Stimulated activated CD8-positive, alpha-beta memory T cell treated with anti-CD3 and anti-CD28 coated beads, Interleukin-15, amount 100 ng/mL, for 1 hour (primary cell): ENCODE measurements around the gene CCL22.
"Not testable (repeated sequence)": the region's sequence is repeated elsewhere in the genome, so short reads cannot be mapped to it uniquely, and the experiment has no call there.

ENCODE experiments used
- DNase-seq: peaks from one replicate; pipeline ENCODE4 v3.0.0-alpha.2; 2020; ENCODE audit warnings: low read depth

CCL22 gene, protein sequence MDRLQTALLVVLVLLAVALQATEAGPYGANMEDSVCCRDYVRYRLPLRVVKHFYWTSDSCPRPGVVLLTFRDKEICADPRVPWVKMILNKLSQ

DNA sequence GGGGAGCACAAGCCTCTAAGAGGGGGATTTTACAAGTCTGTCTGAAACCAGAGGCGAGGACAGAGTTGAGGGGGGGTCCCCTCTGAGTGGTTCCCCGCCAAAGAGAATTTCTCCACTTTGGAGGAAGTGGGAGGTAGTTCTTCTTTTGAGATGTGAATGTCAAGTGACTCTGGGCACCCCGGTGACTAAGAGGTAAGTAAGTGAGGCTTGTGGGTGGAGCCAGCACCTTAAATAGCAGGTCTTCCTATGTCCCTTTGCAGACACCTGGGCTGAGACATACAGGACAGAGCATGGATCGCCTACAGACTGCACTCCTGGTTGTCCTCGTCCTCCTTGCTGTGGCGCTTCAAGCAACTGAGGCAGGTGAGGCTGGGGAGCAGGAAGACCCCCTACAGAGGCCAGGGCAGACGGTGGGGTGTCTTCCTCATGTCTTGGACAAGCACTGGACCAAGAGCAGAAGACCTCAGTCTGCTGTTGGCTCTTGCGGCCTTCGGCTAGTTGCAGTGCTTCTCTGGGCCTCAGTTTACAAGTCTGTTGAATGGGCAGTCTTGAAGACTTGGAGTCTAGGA is at the start of gene CCL22:
Gene CCL22, plus strand, starts transcription at position 257 of the 569 bp plus-strand sequence. Its CDS starts 34 bp downstream, at position 291.
- DNase-seq, result no peak

DNA sequence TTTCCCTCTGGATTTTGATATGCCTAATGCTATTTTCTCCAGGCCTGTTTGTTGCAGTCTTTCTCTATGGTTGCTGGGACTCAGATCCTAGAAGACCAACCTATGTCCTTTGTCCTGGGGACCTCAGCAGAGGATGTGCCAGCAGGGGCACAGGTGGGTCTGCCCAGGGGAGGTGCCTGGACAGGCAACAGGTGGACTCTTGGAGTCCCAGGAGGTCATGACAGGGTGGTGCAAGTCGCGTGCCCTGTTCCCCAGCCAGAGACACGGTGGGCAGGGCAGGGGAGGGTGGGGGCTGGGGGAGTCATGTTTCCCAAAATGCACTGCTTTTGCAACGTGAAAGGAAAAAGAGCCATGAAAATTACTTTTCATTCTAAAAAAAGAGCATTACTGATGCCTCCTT is 47.8 kb upstream of the CCL22 start:
- no peak for DNase-seq

DNA sequence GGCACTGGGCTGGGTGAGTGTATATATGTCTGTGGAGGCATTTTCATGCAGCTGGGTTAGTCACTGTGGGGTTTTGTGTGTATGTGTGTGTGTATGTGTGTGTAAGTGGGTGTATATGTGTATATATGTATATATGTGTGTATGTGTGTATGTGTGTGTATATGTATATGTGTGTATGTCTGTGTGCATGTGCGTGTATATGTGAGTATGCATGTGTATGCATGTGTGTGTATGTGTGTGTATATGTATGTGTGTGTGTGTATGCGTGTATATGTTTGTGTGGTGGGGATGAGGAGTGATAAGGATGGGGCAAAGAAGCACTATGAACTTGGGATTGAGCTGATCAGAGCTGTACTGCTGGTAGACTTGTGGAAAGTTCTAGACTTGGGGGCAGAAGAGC is 45.1 kb upstream of the CCL22 start:
- no peak for DNase-seq

DNA sequence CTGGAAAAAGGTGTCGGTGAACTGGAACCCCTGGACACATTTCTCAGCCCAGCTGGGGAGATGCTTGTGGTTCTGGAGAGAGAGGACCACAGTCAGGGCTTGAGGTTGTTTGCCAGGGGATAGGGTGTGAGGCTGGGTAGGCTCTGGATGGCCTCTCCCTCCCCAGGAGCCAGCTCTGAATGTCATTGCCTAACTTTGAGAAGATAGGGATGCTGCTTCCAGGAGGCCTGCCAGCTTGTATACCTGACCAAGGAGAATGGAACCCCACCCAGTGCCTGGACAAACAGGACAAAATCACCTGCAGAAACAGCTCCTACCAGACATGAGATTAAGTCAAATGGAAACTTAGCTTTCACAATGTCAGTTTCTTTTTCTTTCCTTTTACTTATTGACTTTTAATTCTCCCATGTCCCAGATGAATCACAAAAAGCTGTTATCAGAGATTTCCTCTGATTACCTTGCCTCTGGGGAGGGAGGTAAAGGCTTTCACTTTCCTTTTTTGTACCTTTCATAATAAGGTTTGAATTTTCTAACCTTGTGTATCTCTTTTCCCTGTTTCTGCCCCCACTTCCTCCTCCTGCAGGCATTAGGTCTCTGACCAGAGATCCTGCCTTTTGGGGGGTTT is 44.3 kb upstream of the CCL22 start:
- DNase-seq, result no peak

DNA sequence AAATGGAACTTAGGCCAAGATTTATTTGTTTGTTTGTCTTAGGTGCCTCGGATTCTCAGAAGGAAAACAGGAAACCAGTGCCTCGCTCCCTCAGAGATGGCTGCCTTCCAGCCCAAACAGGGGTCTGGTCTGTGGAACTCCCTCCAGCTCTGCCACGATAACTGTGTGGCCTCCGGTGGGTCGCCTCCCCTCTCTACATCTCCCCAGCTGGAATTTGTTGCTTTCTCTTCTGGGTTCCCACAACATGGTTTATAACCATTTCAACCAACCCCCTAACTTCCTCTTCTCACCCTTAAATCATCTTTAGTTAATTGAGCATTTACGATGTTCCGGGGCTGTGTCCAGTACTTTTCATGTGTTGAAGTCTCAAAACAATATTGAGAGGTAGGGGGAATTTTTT is 43.2 kb upstream of the CCL22 start:
- DNase-seq, result no peak

DNA sequence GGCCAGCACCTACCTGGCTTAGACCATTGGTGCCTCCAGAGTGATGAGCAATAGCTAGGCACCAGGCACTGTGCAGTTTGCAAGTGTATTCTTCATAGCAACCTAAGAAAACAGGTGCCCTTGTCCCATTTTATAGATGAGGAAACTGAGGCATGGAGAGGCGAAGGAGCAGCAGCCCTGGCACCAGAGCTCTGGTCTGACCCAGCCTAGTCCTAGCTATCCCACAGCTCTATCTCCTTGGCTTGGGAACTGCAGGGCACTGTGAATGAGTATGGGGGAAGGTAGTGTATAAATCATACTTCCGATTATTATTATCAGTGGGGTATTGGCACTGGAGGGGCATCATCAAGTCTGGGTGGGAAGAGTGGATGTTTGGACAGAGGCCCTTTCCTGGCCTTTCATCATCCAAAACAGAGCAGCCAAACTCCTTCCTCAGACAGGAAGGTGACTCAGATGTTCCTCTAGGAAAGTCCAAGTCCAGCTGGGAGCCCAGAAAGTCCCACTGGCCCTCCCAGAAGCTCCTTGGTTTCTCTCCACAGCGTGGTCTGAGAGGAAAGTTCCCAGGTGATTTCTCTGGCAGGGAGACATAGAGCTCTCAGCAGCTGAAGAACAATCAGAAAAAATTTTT is 42.1 kb upstream of the CCL22 start:
- no peak for DNase-seq

DNA sequence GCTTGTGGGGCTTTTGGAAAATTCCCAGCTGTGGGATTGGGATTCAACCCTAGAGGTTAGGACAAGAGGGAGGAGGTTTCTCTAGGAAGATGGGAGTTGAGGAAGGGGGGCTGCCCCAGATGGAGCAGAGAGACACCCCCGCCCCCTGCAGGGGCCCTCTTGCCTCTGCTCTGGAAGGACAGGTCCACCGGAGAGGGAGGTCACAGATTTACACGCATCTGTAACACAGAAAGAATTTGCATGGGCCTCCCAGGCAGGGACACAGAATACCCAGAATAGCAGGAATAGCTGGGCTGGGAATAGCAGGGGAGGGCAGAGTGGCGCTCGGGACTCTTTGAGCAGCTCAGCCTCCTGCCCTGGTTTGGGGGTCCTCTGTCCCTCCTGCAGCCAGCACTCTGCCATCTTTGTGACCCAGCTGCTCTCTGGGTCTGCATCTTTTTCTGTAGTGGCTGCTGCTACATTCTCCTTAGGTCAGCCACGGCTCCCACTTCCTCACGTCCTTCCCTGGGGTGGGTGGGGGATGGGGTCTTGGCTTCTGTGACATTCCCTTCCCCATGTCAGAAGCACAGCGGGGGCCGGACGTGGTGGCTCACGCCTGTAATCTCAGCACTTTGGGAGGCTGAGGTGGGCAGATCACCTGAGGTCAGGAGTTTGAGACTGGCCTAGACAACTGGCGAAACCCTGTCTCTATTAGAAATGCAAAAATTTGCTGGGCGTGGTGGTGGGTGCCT is 40.2 kb upstream of the CCL22 start:
- no peak for DNase-seq

DNA sequence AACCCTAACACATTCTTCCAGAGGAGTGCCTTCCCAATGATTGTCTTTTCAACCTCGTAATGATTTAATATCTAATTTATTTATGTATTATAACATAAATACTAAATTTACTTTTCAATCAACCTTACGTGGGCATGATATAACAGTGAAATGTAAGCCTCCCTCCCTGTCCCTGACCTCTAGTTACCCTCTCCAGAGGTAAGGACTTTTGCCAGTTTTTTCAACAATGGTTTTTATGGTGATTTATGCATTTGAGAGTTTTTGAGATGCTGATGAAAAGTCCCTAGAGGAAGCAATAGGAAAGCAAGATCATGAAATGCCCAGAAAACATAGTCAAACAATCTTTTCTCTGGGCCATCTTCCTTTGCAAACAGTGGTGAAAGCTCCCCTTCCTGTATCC is 38.9 kb upstream of the CCL22 start:
- no peak for DNase-seq

DNA sequence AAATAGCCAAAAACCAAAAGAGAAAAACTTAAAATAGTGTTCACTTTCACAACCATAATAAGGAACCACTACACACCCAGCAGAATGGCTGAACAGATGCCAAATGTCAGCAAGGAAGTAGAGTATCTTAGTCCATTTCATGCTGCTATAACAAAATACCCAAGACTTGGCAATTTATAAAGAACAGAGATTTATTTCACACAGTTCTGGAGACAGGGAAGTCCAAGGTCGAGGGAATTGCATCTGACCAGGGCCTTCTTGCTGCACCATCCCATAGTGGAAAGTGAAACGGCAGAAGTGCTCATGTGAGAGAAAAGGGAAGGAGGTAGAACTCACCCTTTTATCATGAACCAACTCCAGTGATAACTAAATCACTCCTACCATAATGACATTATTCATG is 33.8 kb upstream of the CCL22 start:
- DNase-seq, result no peak

DNA sequence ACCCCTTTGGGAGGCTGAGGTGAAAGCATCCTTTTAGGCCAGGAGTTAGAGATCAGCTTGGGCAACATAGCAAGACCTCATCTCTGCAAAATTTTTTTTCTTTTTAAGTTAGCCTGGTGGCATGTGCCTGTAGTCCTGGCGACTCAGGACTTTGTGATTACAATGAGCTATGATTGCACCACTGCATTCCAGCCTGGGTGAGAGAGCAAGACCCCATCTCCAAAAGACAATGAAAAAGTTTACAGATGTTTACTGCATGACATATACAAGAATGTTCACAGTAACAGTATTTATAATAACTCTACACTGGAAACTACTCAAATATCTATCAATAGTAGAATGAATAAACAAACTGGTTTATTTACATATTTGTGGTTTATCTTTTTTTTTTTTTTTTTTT is 33.1 kb upstream of the CCL22 start:
- DNase-seq, result no peak

DNA sequence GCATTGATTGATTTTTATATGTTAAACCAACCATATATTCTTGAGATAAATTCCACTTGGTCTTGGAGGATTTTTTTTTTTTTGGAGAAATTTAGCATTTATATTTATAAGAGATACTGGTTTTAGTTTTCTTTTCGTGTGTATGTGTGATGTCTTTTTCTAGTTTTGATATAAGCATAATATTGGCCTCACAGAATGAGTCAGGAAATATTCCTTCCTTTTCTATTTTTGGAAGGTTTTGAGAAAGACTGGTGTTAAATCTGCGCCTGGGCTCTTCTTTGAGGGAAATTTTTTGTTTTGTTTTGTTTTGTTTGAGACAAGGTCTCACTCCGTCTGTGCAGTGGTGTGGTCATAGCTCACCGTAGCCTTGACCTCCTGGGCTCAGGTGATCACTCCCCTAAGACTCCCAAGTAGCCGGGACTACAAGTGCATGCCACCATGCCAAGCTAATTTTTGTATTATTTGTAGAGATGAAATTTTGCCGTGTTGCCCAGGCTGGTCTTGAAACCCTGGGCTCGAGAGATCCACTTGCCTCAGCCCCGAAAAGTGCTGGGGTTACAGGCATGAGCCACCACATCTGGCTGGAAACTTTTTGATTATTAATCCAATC is 28.8 kb upstream of the CCL22 start:
- DNase-seq, result no peak

DNA sequence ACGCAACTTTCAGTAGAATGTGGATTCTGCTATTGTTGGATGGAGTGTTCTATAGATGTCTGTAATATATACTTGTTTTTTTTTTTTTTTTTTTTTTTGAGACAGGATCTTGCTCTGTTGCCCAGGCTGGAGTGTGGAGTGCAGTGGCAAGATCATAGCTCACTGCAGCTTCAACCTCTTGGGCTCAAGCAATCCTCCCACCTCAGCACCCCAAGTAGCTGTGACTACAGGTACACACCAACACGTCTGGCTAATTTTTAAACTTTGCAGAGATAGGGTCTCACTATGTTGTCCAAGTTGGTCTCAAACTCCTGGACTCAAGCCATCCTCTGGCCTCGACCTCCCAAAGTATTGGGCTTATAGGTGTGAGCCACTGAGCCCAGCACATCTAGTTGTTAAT is 27.2 kb upstream of the CCL22 start:
- no peak for DNase-seq

DNA sequence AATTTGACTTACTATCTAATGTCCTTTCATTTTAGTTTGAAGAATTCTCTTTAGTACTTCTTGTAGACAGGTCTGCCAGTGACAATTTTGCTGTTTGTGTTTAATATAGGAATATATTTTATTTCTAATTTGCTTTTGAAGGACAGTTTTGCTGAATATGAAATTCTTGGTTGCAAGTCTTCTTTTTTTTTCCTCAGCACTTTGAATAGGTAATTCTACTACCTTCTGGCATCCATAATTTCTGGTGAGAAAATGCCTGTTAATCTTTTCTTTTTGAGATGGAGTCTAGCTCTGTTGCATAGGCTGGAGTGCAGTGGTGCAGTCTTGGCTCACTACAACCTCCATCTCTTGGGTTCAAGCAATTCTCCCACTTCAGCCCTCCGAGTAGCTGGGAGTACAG is 25.2 kb upstream of the CCL22 start:
- no peak for DNase-seq

DNA sequence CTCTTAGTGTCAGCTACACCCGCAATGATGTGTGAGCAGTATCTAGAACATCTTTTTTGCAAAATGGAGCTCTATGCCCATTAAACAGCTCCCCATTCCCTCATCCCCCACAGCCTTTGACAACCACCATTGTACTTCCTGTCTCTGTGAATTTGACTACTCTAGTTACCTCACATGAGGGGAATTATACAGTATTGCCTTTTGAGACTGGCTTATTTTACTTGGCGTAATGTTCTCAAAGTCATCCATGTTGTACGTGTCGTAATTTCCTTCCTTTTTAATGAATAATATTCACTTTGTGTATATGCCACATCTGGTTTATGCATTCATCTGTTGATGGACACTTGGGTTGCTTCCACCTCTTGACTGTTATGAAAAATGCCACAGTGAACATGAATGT is 23.2 kb upstream of the CCL22 start:
- no peak for DNase-seq

DNA sequence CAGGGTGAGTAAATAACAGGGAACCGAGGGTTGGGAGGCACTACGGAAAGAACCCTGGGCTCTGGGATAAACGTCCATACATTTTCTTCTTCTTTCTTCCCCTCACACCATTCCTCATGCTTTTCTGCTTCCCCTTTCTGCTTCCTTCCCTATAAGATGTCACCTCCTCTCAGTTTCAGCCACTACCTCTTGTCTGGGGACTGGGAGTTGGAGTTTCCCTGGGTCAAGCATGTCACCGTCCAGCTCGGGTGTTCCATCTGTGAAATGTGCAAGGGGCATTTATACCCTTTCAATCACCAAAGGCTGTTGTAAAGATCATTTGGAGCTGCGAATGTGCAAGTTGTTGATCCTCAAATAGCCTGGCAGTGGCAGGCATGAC is 17.5 kb upstream of the CCL22 start:
- DNase-seq, result no peak

DNA sequence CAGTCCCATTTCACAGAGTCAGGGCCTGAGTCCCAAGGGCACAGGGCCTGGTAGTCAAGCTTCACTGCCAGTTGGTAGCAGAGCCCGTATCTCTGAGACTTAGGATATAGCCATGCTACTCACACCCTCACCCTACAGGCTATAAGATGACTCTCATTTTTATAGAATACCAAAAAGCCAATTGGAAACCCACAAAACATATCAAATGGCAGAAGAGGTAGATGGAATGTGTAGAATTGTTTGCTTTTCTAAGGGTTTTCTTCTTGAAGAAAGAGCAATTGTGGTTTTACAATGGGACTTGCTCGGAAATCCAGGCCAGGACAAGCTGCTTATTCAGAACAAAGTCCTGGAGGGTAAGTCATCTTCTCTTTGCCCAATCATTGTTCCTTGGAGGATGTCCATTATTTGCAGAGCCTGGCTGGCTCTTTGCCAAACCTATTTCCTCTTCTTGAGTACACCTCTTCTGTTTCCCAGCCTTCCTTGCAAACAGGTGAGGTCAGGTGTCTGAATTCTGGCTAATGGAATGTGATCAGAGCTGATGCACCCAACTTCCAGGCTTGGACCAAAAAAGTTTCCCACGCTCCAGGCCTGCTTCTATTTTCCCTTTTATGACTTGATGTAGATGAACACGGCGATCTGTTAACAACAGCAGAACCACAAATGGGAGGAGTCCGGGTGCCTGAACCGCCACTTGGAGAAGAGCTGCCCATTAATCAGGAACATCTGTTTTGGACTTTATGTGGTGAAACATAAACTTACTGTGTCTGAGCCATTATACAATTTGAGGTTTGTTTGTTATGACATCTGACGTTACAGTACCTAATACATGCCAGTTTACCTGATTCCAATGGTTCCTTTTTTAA is 16.9 kb upstream of the CCL22 start:
- no peak for DNase-seq

DNA sequence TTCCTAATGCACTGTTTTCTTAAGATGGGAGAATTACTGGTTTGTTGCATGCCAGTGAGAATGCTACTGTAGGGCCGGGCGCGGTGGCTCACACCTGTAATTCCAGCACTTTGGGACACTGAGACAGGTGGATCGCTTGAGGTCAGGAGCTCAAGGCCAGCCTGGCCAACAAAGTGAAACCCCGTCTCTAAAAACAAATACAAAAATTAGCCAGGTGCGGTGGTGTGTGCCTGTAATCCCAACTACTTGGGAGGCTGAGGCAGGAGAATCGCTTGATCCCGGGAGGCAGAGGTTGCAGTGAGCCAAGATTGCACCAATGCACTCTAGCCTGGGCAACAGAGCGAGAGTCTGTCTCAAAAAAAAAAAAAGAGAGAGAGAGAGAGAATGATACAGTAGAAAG is 16.0 kb upstream of the CCL22 start:
- not testable (repeated sequence) for DNase-seq

DNA sequence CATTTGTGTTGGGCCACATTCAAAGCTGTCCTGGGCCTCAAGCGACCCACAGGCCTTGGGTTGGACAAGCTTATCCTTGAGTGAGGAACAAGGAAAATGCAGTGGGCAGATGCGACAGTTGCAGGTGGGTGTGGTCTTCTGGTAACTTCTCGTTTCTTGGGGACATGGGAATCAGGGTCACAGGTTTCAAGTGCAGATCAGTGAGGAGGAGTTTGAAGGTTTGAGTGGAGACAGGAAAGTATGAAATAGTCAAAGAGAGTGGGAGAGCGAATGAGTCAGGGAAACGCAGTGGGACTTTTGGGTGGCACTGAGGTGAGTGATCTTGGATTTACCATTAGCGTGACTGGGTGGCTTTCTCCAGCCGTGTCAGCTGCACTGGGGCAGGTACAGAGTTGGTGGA is 15.4 kb upstream of the CCL22 start:
- DNase-seq, result no peak

DNA sequence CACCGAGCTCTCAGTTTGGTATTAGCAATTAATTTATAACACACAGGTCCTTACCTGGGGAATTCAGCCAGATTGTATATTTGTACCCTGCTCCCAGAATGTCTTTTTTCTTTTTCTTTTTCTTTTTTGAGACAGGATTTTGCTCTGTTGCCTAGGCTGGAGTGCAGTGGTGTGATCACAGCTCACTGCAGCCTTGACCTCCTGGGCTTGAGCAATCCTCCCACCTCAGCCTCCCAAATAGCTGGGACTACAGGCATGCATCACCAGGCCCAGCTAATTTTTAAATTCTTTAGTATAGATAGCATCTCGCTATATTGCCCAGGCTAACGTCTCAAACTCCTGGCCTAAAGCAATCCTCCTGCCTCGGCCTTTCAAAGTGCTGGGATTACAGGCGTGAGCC is 14.5 kb upstream of the CCL22 start:
- DNase-seq, result not testable (repeated sequence)

DNA sequence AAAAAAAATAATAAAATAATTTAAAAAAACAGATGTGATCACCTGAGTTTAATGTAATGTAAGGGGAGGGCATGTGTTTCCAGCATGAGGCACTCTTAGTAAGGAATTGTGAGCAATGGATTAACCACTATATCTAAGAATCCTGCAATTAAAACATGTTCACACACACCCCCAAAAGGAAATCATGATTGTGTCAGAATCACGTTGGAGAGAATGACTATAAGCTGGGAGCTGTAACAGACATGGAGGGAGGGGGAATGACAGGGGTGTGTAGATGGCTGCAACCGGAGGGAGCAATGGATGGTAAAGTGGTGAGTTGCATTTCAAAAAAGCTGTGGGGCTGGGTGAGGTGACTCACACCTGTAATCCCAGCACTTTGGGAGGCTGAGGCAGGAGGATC is 13.6 kb upstream of the CCL22 start:
- DNase-seq, result no peak

DNA sequence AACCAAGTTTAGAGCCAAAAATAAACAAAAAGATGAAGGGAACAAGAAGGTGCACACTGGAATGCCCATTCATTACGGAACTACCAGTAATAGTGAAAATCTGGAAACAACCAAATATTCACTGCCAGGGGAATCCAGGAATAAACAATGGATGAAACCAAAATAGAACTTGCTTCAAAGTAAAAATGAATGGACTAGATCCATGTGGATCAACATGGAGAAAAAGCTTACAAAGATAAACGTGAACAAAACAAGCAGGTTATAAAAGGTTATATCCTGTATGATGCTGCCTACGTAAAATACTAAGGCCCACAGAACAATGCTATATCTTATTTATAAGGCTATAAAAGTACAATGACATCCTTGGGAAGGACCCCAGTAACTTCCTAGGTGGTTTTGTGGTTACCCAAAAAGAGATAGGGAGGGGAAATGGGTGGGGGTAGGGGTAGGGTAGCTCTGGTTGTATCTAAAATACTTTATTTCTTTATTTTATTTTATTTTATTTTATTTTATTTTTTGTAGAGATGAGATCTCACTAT is 12.8 kb upstream of the CCL22 start:
- no peak for DNase-seq
